Esophagus squamous epithelium (tissue), 4 donors: Measurements from ENCODE around the gene UGT2A2.

Source experiments
- POLR2A ChIP-seq, 4 donors: fragments of 450-650 bp; IDR thresholded peaks; one replicate each; pipeline ENCODE4 v1.6.1; 2017; ENCODE audit warnings: antibody characterized with exemption in 4 of 4, mild to moderate bottlenecking in 4 of 4, moderate library complexity in 3 of 4
- TF ChIP-seq, protein P1 (sequence below), 6 experiments: fragments of 450-650 bp in 4 of 6; fragments of 200-600 bp in 2 of 6; sonication (generic) in 2 of 6; IDR thresholded peaks; one replicate each; pipeline ENCODE4 v1.5.1; 2016 to 2019; ENCODE audit warnings: antibody characterized with exemption in 6 of 6, mild to moderate bottlenecking in 4 of 6, moderate library complexity in 4 of 6

- TF ChIP-seq, protein P1, sequence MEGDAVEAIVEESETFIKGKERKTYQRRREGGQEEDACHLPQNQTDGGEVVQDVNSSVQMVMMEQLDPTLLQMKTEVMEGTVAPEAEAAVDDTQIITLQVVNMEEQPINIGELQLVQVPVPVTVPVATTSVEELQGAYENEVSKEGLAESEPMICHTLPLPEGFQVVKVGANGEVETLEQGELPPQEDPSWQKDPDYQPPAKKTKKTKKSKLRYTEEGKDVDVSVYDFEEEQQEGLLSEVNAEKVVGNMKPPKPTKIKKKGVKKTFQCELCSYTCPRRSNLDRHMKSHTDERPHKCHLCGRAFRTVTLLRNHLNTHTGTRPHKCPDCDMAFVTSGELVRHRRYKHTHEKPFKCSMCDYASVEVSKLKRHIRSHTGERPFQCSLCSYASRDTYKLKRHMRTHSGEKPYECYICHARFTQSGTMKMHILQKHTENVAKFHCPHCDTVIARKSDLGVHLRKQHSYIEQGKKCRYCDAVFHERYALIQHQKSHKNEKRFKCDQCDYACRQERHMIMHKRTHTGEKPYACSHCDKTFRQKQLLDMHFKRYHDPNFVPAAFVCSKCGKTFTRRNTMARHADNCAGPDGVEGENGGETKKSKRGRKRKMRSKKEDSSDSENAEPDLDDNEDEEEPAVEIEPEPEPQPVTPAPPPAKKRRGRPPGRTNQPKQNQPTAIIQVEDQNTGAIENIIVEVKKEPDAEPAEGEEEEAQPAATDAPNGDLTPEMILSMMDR (IDR thresholded peaks at IDR 0.05), result no peak
- TF ChIP-seq POLR2A (IDR thresholded peaks at IDR 0.05), result no peak
These were observed 55.9 kb downstream of the UGT2A2 start for GRCh38 chr4:69583543-69583942.
